Right lobe of liver (tissue), 6 donors: Measurements from ENCODE around the gene COL4A1. TPM values are rescaled to one million over a fixed set of nuclear protein-coding genes. Genes with fewer than 3 reads are reported as not detected.
A peak's percentile ranks its signal among the peaks of the same experiment; 100 is the strongest.

Experiments used
- ATAC-seq, 4 donors: fragments of 200-7000 bp; cut with Tn5 transposase; one replicate each; pipeline ENCODE4 v1.9.1; 2020; ENCODE audit warnings: mild to moderate bottlenecking in 4 of 4, moderate library complexity in 4 of 4
- DNase-seq, 3 donors: peaks; one replicate each; pipeline ENCODE4 v3.0.0-alpha.2; 2020
- H3K27ac ChIP-seq, 3 donors: fragments of 200-600 bp; one replicate each; pipeline ENCODE4 v1.8.0; 2022
- H3K27me3 ChIP-seq, 2 donors: fragments of 200-600 bp; one replicate each; pipeline ENCODE4 v1.8.0; 2022
- H3K36me3 ChIP-seq, 4 donors: fragments of 200-600 bp; sonication (generic) in 1 of 4; one replicate each; pipeline versions ENCODE4 v1.5.1 to v1.8.0; 2017 to 2022; ENCODE audit warnings: control low read depth in 1 of 4
- H3K4me1 ChIP-seq, 4 donors: fragments of 200-600 bp; sonication (generic) in 1 of 4; one replicate each; pipeline versions ENCODE4 v1.5.1 to v1.8.0; 2017 to 2022; ENCODE audit warnings: control low read depth in 1 of 4
- H3K4me3 ChIP-seq, 3 donors: fragments of 200-600 bp; one replicate each; pipeline ENCODE4 v1.8.0; 2022
- H3K9me3 ChIP-seq, 4 donors: fragments of 200-600 bp; sonication (generic) in 1 of 4; one replicate each; pipeline versions ENCODE4 v1.5.1 to v1.8.0; 2017 to 2022; ENCODE audit warnings: control low read depth in 1 of 4
- POLR2A ChIP-seq: fragments of 450-650 bp; IDR thresholded peaks from one replicate; pipeline ENCODE4 v1.6.1; 2017; ENCODE audit warnings: antibody characterized with exemption, mild to moderate bottlenecking
- WGBS: methylation state at CpG from one replicate; pipeline ENCODE4 v1.1.6; 2018; ENCODE audit warnings: low coverage, low lambda C conversion rate; ENCODE audit not compliant: insufficient coverage; ENCODE audit errors: missing lambda C conversion rate; 5-methylcytosine and 5-hydroxymethylcytosine counted together
- intact Hi-C, 2 donors: fragments of 100-400 bp; cut with DNase I; formaldehyde crosslinking; loops; one replicate each; pipeline versions ENCODE4 v1.11.2 to v1.14.1; 2022
- total RNA-seq, 6 experiments: library from RNA; depleted of rRNA in 2 of 6; stranded (reverse); fragments of >200 nt in 2 of 6; fragmentation: NEBNext Ultra II Directional in 3 of 6; extraction: Animal tissue kit (Norgen Biotek cat#: 25700) in 3 of 6; gene quantifications; one replicate each; pipeline versions ENCODE4 v1.1.0 to v1.2.4, GENCODE V29; 2016 to 2023
- TF ChIP-seq, protein P1 (sequence below), 4 donors: fragments of 200-600 bp in 3 of 4; fragments of 450-650 bp in 1 of 4; IDR thresholded peaks; one replicate each; pipeline versions ENCODE4 v1.5.1 to v1.8.0; 2016 to 2022; ENCODE audit warnings: antibody characterized with exemption in 4 of 4, mild to moderate bottlenecking in 2 of 4
- donor health status: DM: no; HTN: yes; CAD: no.
- donor health status: DM: no; HTN: no; CAD: no.
- donor health status: DM: no; HTN: no; CAD: no.
- donor health status: DM: no; HTN: yes; CAD: no.
- donor health status: DM: no; HTN: yes; CAD: no.

The COL4A1 gene
- total RNA-seq, 6 experiments from 2014 or later = 8.0 to 89.8 (median 41.1) TPM

- peak in 1 of 3 donors; percentile 23 for DNase-seq
- intact Hi-C loops = no loop called here
- ATAC-seq = no peak
- H3K27ac ChIP-seq = peak overlapping the region in 1 of 3 donors; percentile 29
- no peak overlapping the region for H3K4me3 ChIP-seq
- WGBS = 56% methylated on average over 3 of the region's 5 CpGs
- H3K36me3 ChIP-seq = no peaks in the 10 kb centered on the region
- H3K27me3 ChIP-seq = no peaks in the 10 kb centered on the region
- H3K9me3 ChIP-seq = no peaks in the 10 kb centered on the region
- no peaks in the 10 kb centered on the region for H3K4me1 ChIP-seq
- TF ChIP-seq, protein P1, sequence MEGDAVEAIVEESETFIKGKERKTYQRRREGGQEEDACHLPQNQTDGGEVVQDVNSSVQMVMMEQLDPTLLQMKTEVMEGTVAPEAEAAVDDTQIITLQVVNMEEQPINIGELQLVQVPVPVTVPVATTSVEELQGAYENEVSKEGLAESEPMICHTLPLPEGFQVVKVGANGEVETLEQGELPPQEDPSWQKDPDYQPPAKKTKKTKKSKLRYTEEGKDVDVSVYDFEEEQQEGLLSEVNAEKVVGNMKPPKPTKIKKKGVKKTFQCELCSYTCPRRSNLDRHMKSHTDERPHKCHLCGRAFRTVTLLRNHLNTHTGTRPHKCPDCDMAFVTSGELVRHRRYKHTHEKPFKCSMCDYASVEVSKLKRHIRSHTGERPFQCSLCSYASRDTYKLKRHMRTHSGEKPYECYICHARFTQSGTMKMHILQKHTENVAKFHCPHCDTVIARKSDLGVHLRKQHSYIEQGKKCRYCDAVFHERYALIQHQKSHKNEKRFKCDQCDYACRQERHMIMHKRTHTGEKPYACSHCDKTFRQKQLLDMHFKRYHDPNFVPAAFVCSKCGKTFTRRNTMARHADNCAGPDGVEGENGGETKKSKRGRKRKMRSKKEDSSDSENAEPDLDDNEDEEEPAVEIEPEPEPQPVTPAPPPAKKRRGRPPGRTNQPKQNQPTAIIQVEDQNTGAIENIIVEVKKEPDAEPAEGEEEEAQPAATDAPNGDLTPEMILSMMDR (IDR thresholded peaks at IDR 0.05) = no peak
- no peak for TF ChIP-seq POLR2A
Measured at GRCh38 chr13:110246530-110246929, 60.4 kb downstream of the COL4A1 start.

DNA sequence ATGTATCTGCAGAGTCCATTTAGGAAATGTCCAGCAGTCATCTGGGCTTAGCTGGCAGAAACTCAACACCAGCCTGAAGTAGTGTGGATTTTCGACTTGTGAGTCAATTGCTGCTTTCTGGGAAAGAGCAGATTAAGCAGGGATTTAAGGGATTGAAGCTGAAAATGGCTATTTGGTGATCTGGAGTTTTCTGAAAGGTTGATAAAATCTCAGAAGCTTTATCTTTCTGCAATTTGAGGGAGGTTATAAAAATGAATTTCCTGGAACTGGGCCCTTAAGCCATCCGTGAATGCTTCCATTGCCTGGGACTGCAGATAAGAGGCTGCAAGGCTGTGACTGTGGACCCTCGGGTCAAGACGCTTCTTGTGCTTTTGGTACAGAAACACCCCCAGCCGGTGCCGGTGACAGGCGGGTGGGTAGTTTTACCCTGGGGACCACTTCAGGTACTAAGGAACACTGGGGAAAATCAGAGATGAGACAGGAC, 61.5 kb downstream of the COL4A1 start:
- intact Hi-C loops = no loop called here
- TF ChIP-seq POLR2A = no peak
- no peak for ATAC-seq

DNA sequence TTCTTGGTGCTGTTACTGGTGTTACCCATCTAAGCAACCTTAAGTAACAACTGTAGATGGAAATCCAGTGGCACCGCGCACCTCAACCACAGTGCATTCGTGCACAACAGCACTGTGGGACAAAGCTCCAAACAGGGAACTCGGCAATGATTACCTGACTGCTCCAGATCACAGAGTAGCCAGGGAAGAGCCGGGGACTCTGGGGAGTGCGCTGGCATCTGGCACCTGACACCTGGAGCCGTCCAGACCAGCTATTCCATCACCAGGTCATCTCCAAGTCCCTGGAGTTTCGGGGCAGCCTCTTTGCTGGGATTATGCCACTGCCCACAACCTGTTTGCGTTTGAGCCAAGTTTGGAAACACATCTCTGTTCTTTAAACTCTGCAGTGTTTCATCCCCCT, 62.0 kb downstream of the COL4A1 start:
- no peaks in the 10 kb centered on the region for H3K36me3 ChIP-seq

More for the DNA sequence above, 61.5 kb downstream of the COL4A1 start:
- WGBS = 65% methylated on average over 6 of the region's 7 CpGs
- Histone ChIP-seq H3K27ac (peak overlapping the region in 1 of 3 donors; percentile 28), H3K9me3 (no peaks in the 10 kb centered on the region), H3K27me3 (no peaks in the 10 kb centered on the region), H3K4me1 (no peaks in the 10 kb centered on the region), H3K4me3 (no peak overlapping the region), H3K36me3 (no peaks in the 10 kb centered on the region)
- peak in 1 of 3 donors; percentile 38 for DNase-seq

GRCh38 chr13:110244071-110244830, 62.7 kb downstream of the COL4A1 start:
- Histone ChIP-seq H3K4me3 (no peak overlapping the region), H3K36me3 (no peaks in the 10 kb centered on the region), H3K4me1 (no peaks in the 10 kb centered on the region), H3K27me3 (no peaks in the 10 kb centered on the region), H3K27ac (peak overlapping the region in 1 of 3 donors; percentile 28), H3K9me3 (no peaks in the 10 kb centered on the region)
- DNase-seq (no peak), ATAC-seq (no peak)
- 34% methylated on average over 7 of the region's 7 CpGs for WGBS
- intact Hi-C loops = no loop called here
- TF ChIP-seq POLR2A = no peak
- TF ChIP-seq, protein P1 (IDR thresholded peaks at IDR 0.05) = no peak

More for the DNA sequence above, 62.0 kb downstream of the COL4A1 start:
- 79% methylated on average over 2 of the region's 9 CpGs for whole genome bisulfite sequencing
- intact Hi-C loops = no loop called here
- H3K4me1 ChIP-seq = no peaks in the 10 kb centered on the region
- ATAC-seq = no peak
- H3K9me3 ChIP-seq = no peaks in the 10 kb centered on the region
- peak in 1 of 3 donors; percentile 30 for DNase-seq
- no peak overlapping the region for H3K4me3 ChIP-seq
- peak overlapping the region in 1 of 3 donors; percentile 28 for H3K27ac ChIP-seq
- TF ChIP-seq POLR2A = no peak
- TF ChIP-seq, protein P1 (IDR thresholded peaks at IDR 0.05) = no peak
- no peaks in the 10 kb centered on the region for H3K27me3 ChIP-seq

GRCh38 chr13:110242615-110243014, 64.3 kb downstream of the COL4A1 start:
- H3K4me1 ChIP-seq = no peaks in the 10 kb centered on the region
- intact Hi-C loops = no loop called here

More at GRCh38 chr13:110242615-110243014, 64.3 kb downstream of the COL4A1 start:
- Histone ChIP-seq H3K36me3 (no peaks in the 10 kb centered on the region), H3K9me3 (no peaks in the 10 kb centered on the region), H3K27ac (no peak overlapping the region), H3K4me3 (no peak overlapping the region), H3K27me3 (no peaks in the 10 kb centered on the region)
- WGBS = 66% methylated on average over 4 of the region's 4 CpGs
- DNase-seq (no peak), ATAC-seq (no peak)
- TF ChIP-seq, protein P1 (IDR thresholded peaks at IDR 0.05) = no peak
- no peak for TF ChIP-seq POLR2A
